ENCODE results near the gene FAM180B. TPM values are rescaled to one million over a fixed set of nuclear protein-coding genes. Genes with fewer than 3 reads are reported as not detected.
"Not testable (repeated sequence)": the region's sequence is repeated elsewhere in the genome, so short reads cannot be mapped to it uniquely, and the experiment has no call there.

Gene FAM180B
- polyA plus RNA-seq, 1 donor from 2014 or later = not detected

DNA sequence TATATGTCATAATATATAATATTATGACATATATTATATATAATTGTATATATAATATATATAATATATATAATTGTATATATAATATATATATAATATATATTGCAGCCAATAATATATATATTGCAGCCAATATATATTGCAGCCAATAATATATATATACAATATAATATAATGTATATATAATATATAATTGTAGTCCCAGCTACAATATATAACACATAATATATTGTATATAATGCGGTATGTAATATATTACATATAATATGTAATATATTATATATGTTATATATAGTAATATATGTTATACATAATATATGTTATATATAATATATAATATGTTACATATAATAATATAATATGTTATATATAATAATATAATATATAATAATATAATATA lies 27.8 kb upstream of the FAM180B start:
- no peaks in the 10 kb centered on the region for H3K27me3 ChIP-seq (ENCODE audit: insufficient read depth, low read depth, low read length)
- H3K9me2 ChIP-seq (ENCODE audit: insufficient read depth, low read length) = no peaks in the 10 kb centered on the region

DNA sequence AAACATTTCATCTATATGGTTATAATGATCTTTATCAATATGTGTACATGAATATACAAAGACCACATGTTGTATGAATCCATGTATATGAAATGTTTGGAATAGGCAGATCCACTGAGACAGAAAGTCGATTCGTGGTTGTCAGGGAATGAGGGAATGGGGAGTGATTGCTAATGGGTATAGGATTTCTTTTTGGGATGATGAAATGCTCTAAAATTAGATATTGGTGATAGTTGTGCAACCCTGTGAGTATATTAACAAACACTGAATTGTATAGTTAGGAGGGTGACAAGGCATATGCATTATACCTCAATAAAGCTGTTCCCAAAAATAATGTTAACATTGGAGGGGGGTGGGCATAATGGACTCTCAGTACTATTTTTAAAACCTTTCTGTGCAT lies 26.1 kb upstream of the FAM180B start:
- H3K9me2 ChIP-seq (ENCODE audit: insufficient read depth, low read length) = no peaks in the 10 kb centered on the region
- H3K36me3 ChIP-seq (ENCODE audit: insufficient read depth, low read length) = no peaks in the 10 kb centered on the region
- no peak overlapping the region for H3K27ac ChIP-seq (ENCODE audit: low read length)
- no peaks in the 10 kb centered on the region for H3F3A ChIP-seq (ENCODE audit: insufficient read depth, low read length, poor library complexity, severe bottlenecking)
- H2AFZ ChIP-seq (ENCODE audit: low read depth, low read length) = no peak overlapping the region
- no peak overlapping the region for H3K9ac ChIP-seq (ENCODE audit: low read length)
- H3K27me3 ChIP-seq (ENCODE audit: insufficient read depth, low read depth, low read length) = peaks cover 9% of the 10 kb centered on the region
- H3K4me2 ChIP-seq (ENCODE audit: low read length) = no peak overlapping the region
- H4K20me1 ChIP-seq (ENCODE audit: insufficient read depth) = no peaks in the 10 kb centered on the region
- H3K79me2 ChIP-seq (replicated peaks; ENCODE audit: insufficient read depth, low read length) = no peaks in the 10 kb centered on the region
- H3K9me3 ChIP-seq (ENCODE audit: low read length) = no peaks in the 10 kb centered on the region
- H3K4me3 ChIP-seq (ENCODE audit: low read length) = no peak overlapping the region
- TF ChIP-seq, protein P1, sequence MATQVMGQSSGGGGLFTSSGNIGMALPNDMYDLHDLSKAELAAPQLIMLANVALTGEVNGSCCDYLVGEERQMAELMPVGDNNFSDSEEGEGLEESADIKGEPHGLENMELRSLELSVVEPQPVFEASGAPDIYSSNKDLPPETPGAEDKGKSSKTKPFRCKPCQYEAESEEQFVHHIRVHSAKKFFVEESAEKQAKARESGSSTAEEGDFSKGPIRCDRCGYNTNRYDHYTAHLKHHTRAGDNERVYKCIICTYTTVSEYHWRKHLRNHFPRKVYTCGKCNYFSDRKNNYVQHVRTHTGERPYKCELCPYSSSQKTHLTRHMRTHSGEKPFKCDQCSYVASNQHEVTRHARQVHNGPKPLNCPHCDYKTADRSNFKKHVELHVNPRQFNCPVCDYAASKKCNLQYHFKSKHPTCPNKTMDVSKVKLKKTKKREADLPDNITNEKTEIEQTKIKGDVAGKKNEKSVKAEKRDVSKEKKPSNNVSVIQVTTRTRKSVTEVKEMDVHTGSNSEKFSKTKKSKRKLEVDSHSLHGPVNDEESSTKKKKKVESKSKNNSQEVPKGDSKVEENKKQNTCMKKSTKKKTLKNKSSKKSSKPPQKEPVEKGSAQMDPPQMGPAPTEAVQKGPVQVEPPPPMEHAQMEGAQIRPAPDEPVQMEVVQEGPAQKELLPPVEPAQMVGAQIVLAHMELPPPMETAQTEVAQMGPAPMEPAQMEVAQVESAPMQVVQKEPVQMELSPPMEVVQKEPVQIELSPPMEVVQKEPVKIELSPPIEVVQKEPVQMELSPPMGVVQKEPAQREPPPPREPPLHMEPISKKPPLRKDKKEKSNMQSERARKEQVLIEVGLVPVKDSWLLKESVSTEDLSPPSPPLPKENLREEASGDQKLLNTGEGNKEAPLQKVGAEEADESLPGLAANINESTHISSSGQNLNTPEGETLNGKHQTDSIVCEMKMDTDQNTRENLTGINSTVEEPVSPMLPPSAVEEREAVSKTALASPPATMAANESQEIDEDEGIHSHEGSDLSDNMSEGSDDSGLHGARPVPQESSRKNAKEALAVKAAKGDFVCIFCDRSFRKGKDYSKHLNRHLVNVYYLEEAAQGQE (IDR thresholded peaks at IDR 0.05; ENCODE audit: borderline replicate concordance) = no peak
- no peak for TF ChIP-seq SMC3 (conservative IDR thresholded peaks at IDR 0.05; ENCODE audit: poor library complexity)
- no peak for TF ChIP-seq RAD21 (conservative IDR thresholded peaks at IDR 0.05)
- TF ChIP-seq EZH2 (IDR thresholded peaks at IDR 0.05; ENCODE audit: borderline replicate concordance, insufficient read depth, low read length, poor library complexity, severe bottlenecking) = no peak
- no peak for TF ChIP-seq EP300 (conservative IDR thresholded peaks at IDR 0.05; ENCODE audit: poor library complexity, severe bottlenecking)
- no peak for TF ChIP-seq TAF1 (IDR thresholded peaks at IDR 0.05; ENCODE audit: low read depth)
- no peak for TF ChIP-seq MXI1 (conservative IDR thresholded peaks at IDR 0.05; ENCODE audit: poor library complexity, severe bottlenecking)
- no peak for TF ChIP-seq POLR2AphosphoS5 (IDR thresholded peaks at IDR 0.05)
- TF ChIP-seq, protein P2, sequence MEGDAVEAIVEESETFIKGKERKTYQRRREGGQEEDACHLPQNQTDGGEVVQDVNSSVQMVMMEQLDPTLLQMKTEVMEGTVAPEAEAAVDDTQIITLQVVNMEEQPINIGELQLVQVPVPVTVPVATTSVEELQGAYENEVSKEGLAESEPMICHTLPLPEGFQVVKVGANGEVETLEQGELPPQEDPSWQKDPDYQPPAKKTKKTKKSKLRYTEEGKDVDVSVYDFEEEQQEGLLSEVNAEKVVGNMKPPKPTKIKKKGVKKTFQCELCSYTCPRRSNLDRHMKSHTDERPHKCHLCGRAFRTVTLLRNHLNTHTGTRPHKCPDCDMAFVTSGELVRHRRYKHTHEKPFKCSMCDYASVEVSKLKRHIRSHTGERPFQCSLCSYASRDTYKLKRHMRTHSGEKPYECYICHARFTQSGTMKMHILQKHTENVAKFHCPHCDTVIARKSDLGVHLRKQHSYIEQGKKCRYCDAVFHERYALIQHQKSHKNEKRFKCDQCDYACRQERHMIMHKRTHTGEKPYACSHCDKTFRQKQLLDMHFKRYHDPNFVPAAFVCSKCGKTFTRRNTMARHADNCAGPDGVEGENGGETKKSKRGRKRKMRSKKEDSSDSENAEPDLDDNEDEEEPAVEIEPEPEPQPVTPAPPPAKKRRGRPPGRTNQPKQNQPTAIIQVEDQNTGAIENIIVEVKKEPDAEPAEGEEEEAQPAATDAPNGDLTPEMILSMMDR (IDR thresholded peaks at IDR 0.05; ENCODE audit: poor library complexity, severe bottlenecking) = no peak

More for the DNA sequence above, 27.8 kb upstream of the FAM180B start:
- no peak overlapping the region for H3K4me3 ChIP-seq (ENCODE audit: low read length)
- no peak overlapping the region for H3K9ac ChIP-seq (ENCODE audit: low read length)
- H3K79me2 ChIP-seq (replicated peaks; ENCODE audit: insufficient read depth, low read length) = no peaks in the 10 kb centered on the region
- no peak overlapping the region for H3K4me2 ChIP-seq (ENCODE audit: low read length)
- no peaks in the 10 kb centered on the region for H3F3A ChIP-seq (ENCODE audit: insufficient read depth, low read length, poor library complexity, severe bottlenecking)
- H3K27ac ChIP-seq (ENCODE audit: low read length) = no peak overlapping the region
- H3K9me3 ChIP-seq (ENCODE audit: low read length) = no peaks in the 10 kb centered on the region
- TF ChIP-seq EP300 (conservative IDR thresholded peaks at IDR 0.05; ENCODE audit: poor library complexity, severe bottlenecking) (no peak), RAD21 (conservative IDR thresholded peaks at IDR 0.05) (no peak), MXI1 (conservative IDR thresholded peaks at IDR 0.05; ENCODE audit: poor library complexity, severe bottlenecking) (no peak), SMC3 (conservative IDR thresholded peaks at IDR 0.05; ENCODE audit: poor library complexity) (no peak), EZH2 (IDR thresholded peaks at IDR 0.05; ENCODE audit: borderline replicate concordance, insufficient read depth, low read length, poor library complexity, severe bottlenecking) (no peak), TAF1 (IDR thresholded peaks at IDR 0.05; ENCODE audit: low read depth) (no peak), POLR2AphosphoS5 (IDR thresholded peaks at IDR 0.05) (no peak)
- TF ChIP-seq, protein P2 (IDR thresholded peaks at IDR 0.05; ENCODE audit: poor library complexity, severe bottlenecking) = no peak
- TF ChIP-seq, protein P1 (IDR thresholded peaks at IDR 0.05; ENCODE audit: borderline replicate concordance) = no peak
- H3K36me3 ChIP-seq (ENCODE audit: insufficient read depth, low read length) = no peaks in the 10 kb centered on the region
- no peak overlapping the region for H2AFZ ChIP-seq (ENCODE audit: low read depth, low read length)
- H4K20me1 ChIP-seq (ENCODE audit: insufficient read depth) = no peaks in the 10 kb centered on the region

DNA sequence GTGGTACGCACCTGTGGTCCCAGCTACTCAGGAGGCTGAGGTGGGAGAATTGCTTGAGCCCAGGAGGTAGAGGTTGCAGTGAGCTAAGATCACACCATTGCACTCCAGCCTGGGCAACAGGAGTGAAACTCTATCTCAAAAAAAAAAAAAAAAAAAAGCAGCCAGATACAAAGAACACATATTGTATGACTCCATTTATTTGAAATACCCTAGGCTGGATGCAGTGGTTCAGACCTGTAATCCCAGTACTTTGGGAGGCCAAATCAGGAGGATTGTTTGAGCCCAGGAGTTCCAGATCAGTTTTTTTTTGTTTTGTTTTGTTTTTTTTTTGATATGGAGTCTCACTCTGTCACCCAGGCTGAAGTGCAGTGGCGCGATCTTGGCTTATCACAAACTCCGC lies 24.1 kb upstream of the FAM180B start:
- H3K4me2 ChIP-seq (ENCODE audit: low read length); H3K9ac ChIP-seq (ENCODE audit: low read length): not testable (repeated sequence)

More for the DNA sequence above, 24.1 kb upstream of the FAM180B start:
- not testable (repeated sequence) for H3K36me3 ChIP-seq (ENCODE audit: insufficient read depth, low read length); H3K27ac ChIP-seq (ENCODE audit: low read length); H3K9me3 ChIP-seq (ENCODE audit: low read length); H3K79me2 ChIP-seq (replicated peaks; ENCODE audit: insufficient read depth, low read length); H3K4me3 ChIP-seq (ENCODE audit: low read length); H3K9me2 ChIP-seq (ENCODE audit: insufficient read depth, low read length); H2AFZ ChIP-seq (ENCODE audit: low read depth, low read length); H3F3A ChIP-seq (ENCODE audit: insufficient read depth, low read length, poor library complexity, severe bottlenecking); H4K20me1 ChIP-seq (ENCODE audit: insufficient read depth)
- H3K27me3 ChIP-seq (ENCODE audit: insufficient read depth, low read depth, low read length) = peaks cover 16% of the 10 kb centered on the region
